ENCODE results near the gene IL32.
A peak's percentile ranks its signal among the peaks of the same experiment; 100 is the strongest.

DNA sequence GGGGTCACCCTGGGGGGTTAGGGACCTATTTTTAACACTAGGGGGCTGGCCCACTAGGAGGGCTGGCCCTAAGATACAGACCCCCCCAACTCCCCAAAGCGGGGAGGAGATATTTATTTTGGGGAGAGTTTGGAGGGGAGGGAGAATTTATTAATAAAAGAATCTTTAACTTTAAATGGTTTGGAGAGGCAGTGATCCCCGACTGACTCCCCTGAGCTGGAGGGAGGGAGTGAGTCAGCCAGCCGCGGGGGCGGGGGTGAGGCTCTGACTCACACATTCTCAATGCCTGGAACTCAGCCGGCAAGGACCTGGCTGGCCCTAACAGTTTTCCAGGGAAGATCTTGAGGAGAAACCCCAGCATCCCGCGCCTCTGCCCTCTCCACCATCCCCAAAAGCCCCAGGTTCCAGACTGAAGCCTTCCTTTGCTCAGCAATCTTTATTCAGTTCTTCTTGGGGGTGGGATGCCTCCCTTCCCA lies 43.2 kb upstream of the IL32 start:
- TF ChIP-seq, protein P1, sequence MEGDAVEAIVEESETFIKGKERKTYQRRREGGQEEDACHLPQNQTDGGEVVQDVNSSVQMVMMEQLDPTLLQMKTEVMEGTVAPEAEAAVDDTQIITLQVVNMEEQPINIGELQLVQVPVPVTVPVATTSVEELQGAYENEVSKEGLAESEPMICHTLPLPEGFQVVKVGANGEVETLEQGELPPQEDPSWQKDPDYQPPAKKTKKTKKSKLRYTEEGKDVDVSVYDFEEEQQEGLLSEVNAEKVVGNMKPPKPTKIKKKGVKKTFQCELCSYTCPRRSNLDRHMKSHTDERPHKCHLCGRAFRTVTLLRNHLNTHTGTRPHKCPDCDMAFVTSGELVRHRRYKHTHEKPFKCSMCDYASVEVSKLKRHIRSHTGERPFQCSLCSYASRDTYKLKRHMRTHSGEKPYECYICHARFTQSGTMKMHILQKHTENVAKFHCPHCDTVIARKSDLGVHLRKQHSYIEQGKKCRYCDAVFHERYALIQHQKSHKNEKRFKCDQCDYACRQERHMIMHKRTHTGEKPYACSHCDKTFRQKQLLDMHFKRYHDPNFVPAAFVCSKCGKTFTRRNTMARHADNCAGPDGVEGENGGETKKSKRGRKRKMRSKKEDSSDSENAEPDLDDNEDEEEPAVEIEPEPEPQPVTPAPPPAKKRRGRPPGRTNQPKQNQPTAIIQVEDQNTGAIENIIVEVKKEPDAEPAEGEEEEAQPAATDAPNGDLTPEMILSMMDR (IDR thresholded peaks at IDR 0.05) = peak in 1 of 7 experiments; percentile 5
- TF ChIP-seq POLR2A (IDR thresholded peaks at IDR 0.05) = peak; percentile 59 to 73 (median 70)
